ENCODE data around the gene CIDEC.

DNA sequence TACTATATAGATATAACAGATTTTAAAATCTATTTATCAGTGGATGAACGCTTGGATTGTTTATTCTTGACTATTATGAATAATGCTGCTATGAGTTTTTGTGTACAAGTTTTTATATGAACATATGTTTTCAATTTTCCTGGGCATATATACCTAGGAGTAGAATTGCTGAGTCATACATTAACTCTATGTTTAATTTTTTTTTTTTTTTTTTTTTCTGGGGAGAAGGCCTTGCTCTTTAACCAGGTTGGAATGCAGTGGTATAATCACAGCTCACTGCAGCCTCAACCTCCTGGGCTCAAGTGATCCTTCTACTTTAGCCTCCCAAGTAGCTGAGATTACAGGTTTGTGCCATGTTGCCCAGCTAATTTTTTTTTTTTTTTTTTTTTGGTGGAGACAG, 9.1 kb downstream of the CIDEC start:
- TF ChIP-seq, protein P1, sequence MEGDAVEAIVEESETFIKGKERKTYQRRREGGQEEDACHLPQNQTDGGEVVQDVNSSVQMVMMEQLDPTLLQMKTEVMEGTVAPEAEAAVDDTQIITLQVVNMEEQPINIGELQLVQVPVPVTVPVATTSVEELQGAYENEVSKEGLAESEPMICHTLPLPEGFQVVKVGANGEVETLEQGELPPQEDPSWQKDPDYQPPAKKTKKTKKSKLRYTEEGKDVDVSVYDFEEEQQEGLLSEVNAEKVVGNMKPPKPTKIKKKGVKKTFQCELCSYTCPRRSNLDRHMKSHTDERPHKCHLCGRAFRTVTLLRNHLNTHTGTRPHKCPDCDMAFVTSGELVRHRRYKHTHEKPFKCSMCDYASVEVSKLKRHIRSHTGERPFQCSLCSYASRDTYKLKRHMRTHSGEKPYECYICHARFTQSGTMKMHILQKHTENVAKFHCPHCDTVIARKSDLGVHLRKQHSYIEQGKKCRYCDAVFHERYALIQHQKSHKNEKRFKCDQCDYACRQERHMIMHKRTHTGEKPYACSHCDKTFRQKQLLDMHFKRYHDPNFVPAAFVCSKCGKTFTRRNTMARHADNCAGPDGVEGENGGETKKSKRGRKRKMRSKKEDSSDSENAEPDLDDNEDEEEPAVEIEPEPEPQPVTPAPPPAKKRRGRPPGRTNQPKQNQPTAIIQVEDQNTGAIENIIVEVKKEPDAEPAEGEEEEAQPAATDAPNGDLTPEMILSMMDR (IDR thresholded peaks at IDR 0.05; ENCODE audit: control extremely low read depth in 1 of 3, insufficient read depth in 1 of 3, low read depth in 1 of 3, low read length in 3 of 3), result no peak
- TF ChIP-seq SIX5 (IDR thresholded peaks at IDR 0.05; ENCODE audit: low read depth, low read length), result no peak
- TF ChIP-seq POLR2A (IDR thresholded peaks at IDR 0.05; ENCODE audit: control extremely low read depth in 1 of 2, low read depth in 2 of 2, low read length in 2 of 2), result no peak
- TF ChIP-seq SP1 (IDR thresholded peaks at IDR 0.05; ENCODE audit: low read depth, low read length), result no peak
- no peak for TF ChIP-seq RAD21 (IDR thresholded peaks at IDR 0.05 in 1 of 2, conservative IDR thresholded peaks at IDR 0.05 in 1 of 2; ENCODE audit: low read depth in 2 of 2, low read length in 2 of 2)

Measured in H1 (cell line).